Panc1 (cell line): Measurements from ENCODE around the gene EFCAB11. TPM values are rescaled to one million over a fixed set of nuclear protein-coding genes. Genes with fewer than 3 reads are reported as not detected.

Experiments
- ATAC-seq: fragments of 200-7000 bp; cut with Tn5 transposase; 2 replicates; pipeline ENCODE4 v1.9.1; 2020; ENCODE audit warnings: mild to moderate bottlenecking, moderate library complexity
- BruUV-seq: library from RNA; stranded (reverse); fragments of 400-500 nt; replicated peaks from 2 replicates; lab custom pipeline; 2021; lab: Mats Ljungman, UMichigan
- CTCF ChIA-PET: fragments of 300-600 bp; sonication (Branson Sonifier 250); formaldehyde crosslinking; loops from one replicate; lab custom pipeline; 2022; ENCODE audit warnings: antibody characterized with exemption; lab: Charles Lee
- POLR2A ChIA-PET: fragments of 300-600 bp; sonication (Branson Sonifier 250); formaldehyde crosslinking; loops from one replicate; lab custom pipeline; 2022; ENCODE audit warnings: antibody characterized with exemption; lab: Charles Lee
- DNase-seq: peaks from one replicate; pipeline ENCODE4 v3.0.0-alpha.2; 2010; ENCODE audit warnings: low read depth, low spot score
- H3K27ac ChIP-seq: 2 replicates; pipeline ENCODE4 v1.5.1; 2011; ENCODE audit warnings: mild to moderate bottlenecking, low read length, inconsistent platforms
- H3K27me3 ChIP-seq: fragments of 200-500 bp; sonication (Bioruptor generic); 2 replicates; pipeline ENCODE4 v1.6.0; 2014; ENCODE audit warnings: low read length, inconsistent platforms; ENCODE audit not compliant: control insufficient read depth, insufficient read depth
- H3K36me3 ChIP-seq: fragments of 200-500 bp; sonication (Bioruptor generic); 2 replicates; pipeline ENCODE4 v1.5.1; 2014; ENCODE audit warnings: inconsistent platforms, mild to moderate bottlenecking, low read length, moderate library complexity; ENCODE audit not compliant: control insufficient read depth, insufficient read depth
- H3K4me1 ChIP-seq: 2 replicates; pipeline ENCODE4 v1.5.1; 2011; ENCODE audit warnings: inconsistent platforms, mild to moderate bottlenecking, low read length, moderate library complexity; ENCODE audit not compliant: control insufficient read depth, insufficient read depth
- H3K4me3 ChIP-seq, 2 experiments: 2 replicates each; pipeline ENCODE4 v1.5.1; 2011 to 2012; ENCODE audit warnings: low read depth in 2 of 2, low read length in 2 of 2, mild to moderate bottlenecking in 2 of 2, inconsistent platforms in 1 of 2, moderate library complexity in 1 of 2
- H3K9me3 ChIP-seq: fragments of 200-500 bp; sonication (Bioruptor generic); 2 replicates; pipeline ENCODE4 v1.5.1; 2014; ENCODE audit warnings: low read depth, mild to moderate bottlenecking, inconsistent platforms, low read length, moderate library complexity; ENCODE audit not compliant: control insufficient read depth, insufficient read depth
- CTCF ChIP-seq: fragments of 450-650 bp; IDR thresholded peaks from 2 replicates; pipeline ENCODE4 v1.5.1; 2017; ENCODE audit warnings: mild to moderate bottlenecking
- POLR2AphosphoS5 ChIP-seq: IDR thresholded peaks from 2 replicates; pipeline ENCODE4 v1.6.1; 2012; ENCODE audit warnings: mild to moderate bottlenecking, low read depth, low read length, moderate library complexity
- REST ChIP-seq, 2 experiments: IDR thresholded peaks; 2 replicates each; pipeline ENCODE4 v1.6.1; 2011 to 2012; ENCODE audit warnings: low read depth in 2 of 2, control low read depth in 1 of 2, low read length in 1 of 2, mild to moderate bottlenecking in 1 of 2, moderate library complexity in 1 of 2; ENCODE audit not compliant: insufficient read depth in 1 of 2
- SIN3A ChIP-seq: IDR thresholded peaks from 2 replicates; pipeline ENCODE4 v1.6.1; 2012; ENCODE audit warnings: low read depth, mild to moderate bottlenecking, low read length, moderate library complexity, borderline replicate concordance; ENCODE audit not compliant: insufficient read depth
- TCF7L2 ChIP-seq: IDR thresholded peaks from 2 replicates; pipeline ENCODE4 v1.6.1; 2011; ENCODE audit warnings: mild to moderate bottlenecking, low read depth, low read length, inconsistent platforms
- in situ Hi-C: cut with HindIII; loops from 2 replicates; pipeline ENCODE4 v1.10.0; 2016; ENCODE audit warnings: low sequenced_read_pairs, low pct_unique_long_range_greater_than_20kb
- intact Hi-C: fragments of 100-400 bp; cut with micrococcal nuclease; formaldehyde crosslinking; loops from one replicate; pipeline ENCODE4 v1.10.0; 2022; ENCODE audit not compliant: unreplicated experiment
- total RNA-seq: library from RNA; stranded (reverse); gene quantifications from one replicate; pipeline ENCODE4 v1.2.1, GENCODE V29; 2021; ENCODE audit not compliant: unreplicated experiment

EFCAB11 gene
- total RNA-seq, 1 experiment from 2014 or later = 12.3 TPM

- intact Hi-C loops = no loop called here
- no TSS peak for BruUV-seq
- POLR2A ChIA-PET = no interaction called here
Observed at GRCh38 chr14:89794096-89794495, 160.4 kb downstream of the EFCAB11 start.

GRCh38 chr14:89793367-89793716 is 161.2 kb downstream of the EFCAB11 start:
- ATAC-seq (no peak), DNase-seq (no peak)
- Histone ChIP-seq H3K9me3 (no peaks in the 10 kb centered on the region), H3K27me3 (no peaks in the 10 kb centered on the region), H3K27ac (no peak overlapping the region), H3K4me3 (no peak overlapping the region), H3K36me3 (no peaks in the 10 kb centered on the region), H3K4me1 (no peaks in the 10 kb centered on the region)
- CTCF ChIA-PET = no interaction called here
- BruUV-seq = no TSS peak
- POLR2A ChIA-PET = no interaction called here
- TF ChIP-seq CTCF (no peak), POLR2AphosphoS5 (no peak), SIN3A (no peak), TCF7L2 (no peak), REST (IDR thresholded peaks at IDR 0.05; ENCODE audit: insufficient read depth in 1 of 2, low read depth in 2 of 2, low read length in 1 of 2) (no peak)
- in situ Hi-C loops = no loop called here
- intact Hi-C loops = no loop called here

More at GRCh38 chr14:89794096-89794495, 160.4 kb downstream of the EFCAB11 start:
- Histone ChIP-seq H3K9me3 (no peaks in the 10 kb centered on the region), H3K4me3 (no peak overlapping the region), H3K36me3 (no peaks in the 10 kb centered on the region), H3K27me3 (no peaks in the 10 kb centered on the region), H3K27ac (no peak overlapping the region), H3K4me1 (no peaks in the 10 kb centered on the region)
- no peak for ATAC-seq
- CTCF ChIA-PET = interaction anchor here (0.6 kb wide), 1 partner anchor 11 kb away, joined by 7 read pairs; no protein-coding TSS in a partner anchor
- in situ Hi-C loops = no loop called here
- DNase-seq = no peak
- TF ChIP-seq CTCF (no peak), SIN3A (no peak), REST (IDR thresholded peaks at IDR 0.05; ENCODE audit: insufficient read depth in 1 of 2, low read depth in 2 of 2, low read length in 1 of 2) (no peak), TCF7L2 (no peak), POLR2AphosphoS5 (no peak)
